ENCODE data around the gene KLHL4. TPM values are rescaled to one million over a fixed set of nuclear protein-coding genes. Genes with fewer than 3 reads are reported as not detected.

KLHL4 gene
- total RNA-seq, 2 experiments from 2014 or later: not detected

DNA sequence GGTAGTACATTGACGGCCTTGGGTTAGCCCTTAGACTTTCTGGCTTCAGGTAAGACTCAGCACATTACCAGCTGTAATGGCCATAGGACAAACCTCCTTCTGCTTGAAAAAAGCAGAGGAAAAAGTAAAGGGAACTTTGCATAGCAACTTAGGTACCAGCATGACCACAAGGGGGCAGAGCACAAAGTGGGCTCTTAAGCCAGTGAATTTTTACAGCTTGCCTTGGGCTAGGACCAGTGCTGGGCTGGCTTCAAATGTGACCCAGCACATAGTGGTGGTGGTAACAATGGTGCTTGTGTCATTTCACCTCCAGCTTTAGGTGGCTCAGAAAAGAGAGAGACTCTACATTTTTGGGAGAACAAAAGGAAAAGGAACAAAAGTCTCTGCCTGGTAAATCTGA, 66.1 kb downstream of the KLHL4 start:
- Mint-ChIP-seq H3K27ac (no peak overlapping the region), H3K4me3 (no peak overlapping the region), H3K4me1 (ENCODE audit: low read depth) (no peaks in the 10 kb centered on the region), H3K36me3 (ENCODE audit: low read depth) (no peaks in the 10 kb centered on the region), H3K9me3 (no peaks in the 10 kb centered on the region), H3K27me3 (no peaks in the 10 kb centered on the region)
- ATAC-seq (ENCODE audit: poor library complexity) (no peak), DNase-seq (peak in 1 of 14 experiments; percentile 9)
- H3K4me1 ChIP-seq (ENCODE audit: insufficient read depth, low read length): no peaks in the 10 kb centered on the region
- H3K4me3 ChIP-seq (ENCODE audit: low read length): no peak overlapping the region
- TF ChIP-seq, protein P1, sequence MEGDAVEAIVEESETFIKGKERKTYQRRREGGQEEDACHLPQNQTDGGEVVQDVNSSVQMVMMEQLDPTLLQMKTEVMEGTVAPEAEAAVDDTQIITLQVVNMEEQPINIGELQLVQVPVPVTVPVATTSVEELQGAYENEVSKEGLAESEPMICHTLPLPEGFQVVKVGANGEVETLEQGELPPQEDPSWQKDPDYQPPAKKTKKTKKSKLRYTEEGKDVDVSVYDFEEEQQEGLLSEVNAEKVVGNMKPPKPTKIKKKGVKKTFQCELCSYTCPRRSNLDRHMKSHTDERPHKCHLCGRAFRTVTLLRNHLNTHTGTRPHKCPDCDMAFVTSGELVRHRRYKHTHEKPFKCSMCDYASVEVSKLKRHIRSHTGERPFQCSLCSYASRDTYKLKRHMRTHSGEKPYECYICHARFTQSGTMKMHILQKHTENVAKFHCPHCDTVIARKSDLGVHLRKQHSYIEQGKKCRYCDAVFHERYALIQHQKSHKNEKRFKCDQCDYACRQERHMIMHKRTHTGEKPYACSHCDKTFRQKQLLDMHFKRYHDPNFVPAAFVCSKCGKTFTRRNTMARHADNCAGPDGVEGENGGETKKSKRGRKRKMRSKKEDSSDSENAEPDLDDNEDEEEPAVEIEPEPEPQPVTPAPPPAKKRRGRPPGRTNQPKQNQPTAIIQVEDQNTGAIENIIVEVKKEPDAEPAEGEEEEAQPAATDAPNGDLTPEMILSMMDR (IDR thresholded peaks at IDR 0.05): no peak
- peaks cover 0 to 3% of the 10 kb centered on the region in 2 experiments for H3K9me3 ChIP-seq (ENCODE audit: control insufficient read depth in 1 of 2, insufficient read depth in 1 of 2, low read length in 2 of 2)
- intact Hi-C loops (cut with DNase I, micrococcal nuclease): no loop called here
- H3K27me3 ChIP-seq (ENCODE audit: control insufficient read depth in 1 of 2, insufficient read depth in 2 of 2, low read length in 2 of 2): no peaks in the 10 kb centered on the region
- ChIA-PET POLR2A (no interaction called here), CTCF (no interaction called here)
- H3K27ac ChIP-seq (ENCODE audit: low read depth in 1 of 2, low read length in 2 of 2): no peak overlapping the region
- H3K36me3 ChIP-seq (ENCODE audit: insufficient read depth, low read length): no peaks in the 10 kb centered on the region

DNA sequence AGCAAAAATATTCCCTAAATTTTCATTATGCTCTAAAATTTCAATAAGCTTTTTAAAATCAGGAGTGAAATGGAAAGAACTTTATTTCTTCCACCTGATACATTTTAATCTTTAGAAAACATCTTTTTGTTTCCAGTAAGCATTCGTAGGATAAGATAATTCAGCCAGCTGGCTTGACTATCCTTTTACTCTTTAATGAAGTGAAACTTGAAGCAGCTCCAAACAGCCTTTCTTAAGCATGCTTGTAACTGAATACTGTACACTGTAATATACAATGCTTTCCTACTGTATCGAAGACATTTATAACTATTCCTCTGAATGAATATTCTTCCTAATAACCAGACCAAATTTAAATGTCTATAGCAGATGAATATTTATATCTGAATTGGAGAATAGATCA, 98.8 kb downstream of the KLHL4 start:
- no peaks in the 10 kb centered on the region for H3K4me1 ChIP-seq (ENCODE audit: insufficient read depth, low read length)
- DNase-seq (no peak), ATAC-seq (ENCODE audit: poor library complexity) (no peak)
- no peaks in the 10 kb centered on the region for H3K27me3 ChIP-seq (ENCODE audit: control insufficient read depth in 1 of 2, insufficient read depth in 2 of 2, low read length in 2 of 2)
- ChIA-PET CTCF (no interaction called here), POLR2A (no interaction called here)
- H3K4me1 Mint-ChIP-seq (ENCODE audit: low read depth): no peaks in the 10 kb centered on the region
- no peaks in the 10 kb centered on the region for H3K9me3 Mint-ChIP-seq
- TF ChIP-seq, protein P1 (IDR thresholded peaks at IDR 0.05): no peak
- no peaks in the 10 kb centered on the region for H3K36me3 ChIP-seq (ENCODE audit: insufficient read depth, low read length)
- no peaks in the 10 kb centered on the region for H3K9me3 ChIP-seq (ENCODE audit: control insufficient read depth in 1 of 2, insufficient read depth in 1 of 2, low read length in 2 of 2)
- no peaks in the 10 kb centered on the region for H3K27me3 Mint-ChIP-seq
- H3K36me3 Mint-ChIP-seq (ENCODE audit: low read depth): no peaks in the 10 kb centered on the region
- H3K4me3 Mint-ChIP-seq: no peak overlapping the region
- no peak overlapping the region for H3K27ac Mint-ChIP-seq
- no peak overlapping the region for H3K27ac ChIP-seq (ENCODE audit: low read depth in 1 of 2, low read length in 2 of 2)
- H3K4me3 ChIP-seq (ENCODE audit: low read length): no peak overlapping the region
- intact Hi-C loops (cut with DNase I, micrococcal nuclease): no loop called here

DNA sequence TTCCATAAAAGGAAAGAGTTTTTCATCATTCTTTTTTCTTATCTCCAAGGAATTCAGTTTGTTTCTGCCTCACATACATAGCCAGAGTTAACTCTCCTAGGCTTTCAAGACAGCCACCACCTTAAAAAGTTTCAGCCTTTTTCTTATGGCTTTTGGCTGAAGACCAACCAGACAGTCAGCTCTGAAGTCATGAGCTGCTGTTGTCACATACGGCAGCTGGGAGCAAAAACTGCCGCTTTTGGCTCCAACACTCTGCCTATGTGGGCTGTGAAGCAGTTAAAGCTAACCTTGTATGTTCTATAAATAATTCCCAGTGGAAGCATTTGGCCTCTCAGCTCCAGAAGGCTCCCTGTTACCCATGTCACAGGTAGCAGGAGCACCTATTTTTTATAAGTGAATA, 104.1 kb downstream of the KLHL4 start:
- Histone ChIP-seq H3K9me3 (ENCODE audit: control insufficient read depth in 1 of 2, insufficient read depth in 1 of 2, low read length in 2 of 2) (no peaks in the 10 kb centered on the region), H3K27me3 (ENCODE audit: control insufficient read depth in 1 of 2, insufficient read depth in 2 of 2, low read length in 2 of 2) (no peaks in the 10 kb centered on the region), H3K36me3 (ENCODE audit: insufficient read depth, low read length) (no peaks in the 10 kb centered on the region), H3K4me1 (ENCODE audit: insufficient read depth, low read length) (no peaks in the 10 kb centered on the region), H3K27ac (ENCODE audit: low read depth in 1 of 2, low read length in 2 of 2) (no peak overlapping the region), H3K4me3 (ENCODE audit: low read length) (no peak overlapping the region)
- H3K4me3 Mint-ChIP-seq: no peak overlapping the region
- intact Hi-C loops (cut with DNase I, micrococcal nuclease): no loop called here
- H3K27me3 Mint-ChIP-seq: no peaks in the 10 kb centered on the region
- no peaks in the 10 kb centered on the region for H3K4me1 Mint-ChIP-seq (ENCODE audit: low read depth)
- TF ChIP-seq, protein P1 (IDR thresholded peaks at IDR 0.05): no peak
- no peak for DNase-seq
- H3K27ac Mint-ChIP-seq: no peak overlapping the region
- ATAC-seq (ENCODE audit: poor library complexity): no peak
- H3K9me3 Mint-ChIP-seq: no peaks in the 10 kb centered on the region
- CTCF ChIA-PET: no interaction called here
- H3K36me3 Mint-ChIP-seq (ENCODE audit: low read depth): no peaks in the 10 kb centered on the region
- POLR2A ChIA-PET: no interaction called here
